Skeletal muscle satellite cell (primary cell): Measurements from ENCODE around the gene ADGRB2.
A peak's percentile ranks its signal among the peaks of the same experiment; 100 is the strongest.

ENCODE experiments used
- H3K27me3 ChIP-seq: 2 replicates; pipeline ENCODE4 v1.7.0; 2013; ENCODE audit warnings: low read length; ENCODE audit not compliant: control insufficient read depth, insufficient read depth
- H3K36me3 ChIP-seq: 2 replicates; pipeline ENCODE4 v1.7.0; 2013; ENCODE audit warnings: mild to moderate bottlenecking, control low read depth, low read length; ENCODE audit not compliant: insufficient read depth
- H3K4me1 ChIP-seq: 2 replicates; pipeline ENCODE4 v1.7.0; 2013; ENCODE audit warnings: low read length; ENCODE audit not compliant: control insufficient read depth, insufficient read depth
- H3K4me2 ChIP-seq: 2 replicates; pipeline ENCODE4 v1.7.0; 2013; ENCODE audit warnings: mild to moderate bottlenecking, low read length
- H3K4me3 ChIP-seq: 2 replicates; pipeline ENCODE4 v1.7.0; 2013; ENCODE audit warnings: low read length
- H3K9ac ChIP-seq: 2 replicates; pipeline ENCODE4 v1.7.0; 2013; ENCODE audit warnings: mild to moderate bottlenecking, low read depth, low read length, moderate library complexity
- H3K9me3 ChIP-seq: replicated peaks from 2 replicates; pipeline ENCODE4 v1.7.0; 2013; ENCODE audit warnings: mild to moderate bottlenecking, control low read depth, low read length

Gene ADGRB2

DNA sequence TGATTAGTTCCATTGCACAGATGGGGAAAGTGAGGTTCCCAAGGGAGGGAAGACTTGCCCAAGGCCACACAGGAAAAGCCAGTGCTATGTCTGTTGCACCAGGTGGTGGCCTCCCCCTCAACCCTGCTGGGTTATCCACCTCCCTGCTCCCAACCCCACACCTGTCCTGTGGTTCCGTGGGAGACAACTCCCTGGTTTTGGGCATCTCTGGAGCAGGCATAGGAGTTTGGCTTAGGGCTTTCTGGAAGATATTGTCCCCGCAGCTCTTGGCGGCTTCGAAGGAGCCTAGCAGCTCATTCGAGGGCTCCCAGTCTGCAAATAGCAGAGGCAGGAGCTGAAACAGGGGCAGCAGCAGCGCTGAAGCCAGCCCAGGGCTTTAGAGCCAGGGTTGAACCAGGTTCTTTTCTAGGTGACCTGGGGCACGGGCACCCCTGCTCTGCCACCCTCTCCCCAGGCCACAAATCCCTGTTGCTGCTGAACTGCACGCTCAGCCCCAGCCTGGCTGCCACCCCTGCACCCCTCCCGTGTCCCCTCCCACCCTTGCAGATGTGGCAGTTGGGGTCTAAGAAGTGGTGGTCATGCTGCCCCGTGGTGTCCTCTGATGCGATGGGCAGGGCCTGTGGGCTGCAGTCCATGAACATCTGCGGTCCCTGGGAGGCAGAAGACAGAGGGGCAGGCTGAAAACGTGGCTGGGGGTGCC lies 29.6 kb upstream of the ADGRB2 start:
- Histone ChIP-seq H3K4me2 (no peak overlapping the region), H3K9me3 (no peaks in the 10 kb centered on the region), H3K9ac (no peak overlapping the region), H3K4me1 (peaks cover 39% of the 10 kb centered on the region), H3K36me3 (peaks cover 48% of the 10 kb centered on the region), H3K4me3 (no peak overlapping the region), H3K27me3 (no peaks in the 10 kb centered on the region)

DNA sequence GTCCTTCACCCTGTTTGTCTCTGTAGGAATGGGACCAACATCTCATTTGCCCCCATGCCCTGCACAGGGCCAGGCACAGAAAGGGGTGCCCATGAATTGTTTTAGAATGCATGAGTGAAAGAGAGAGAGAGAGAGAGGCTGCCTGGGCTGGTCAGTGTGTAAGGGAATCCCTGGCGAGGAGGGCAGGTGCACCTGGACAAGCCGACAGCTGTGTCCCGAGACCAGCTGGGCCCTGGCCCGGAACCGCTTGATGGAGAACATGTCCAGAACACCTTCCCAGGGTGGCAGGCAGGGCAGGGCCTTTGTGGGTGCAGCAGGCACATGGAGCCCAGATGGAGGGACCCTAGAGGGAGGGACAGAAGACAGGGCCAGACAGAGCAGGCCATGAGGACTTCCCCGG lies 28.9 kb upstream of the ADGRB2 start:
- Histone ChIP-seq H3K4me2 (no peak overlapping the region), H3K4me3 (no peak overlapping the region), H3K4me1 (peaks cover 39% of the 10 kb centered on the region), H3K9me3 (no peaks in the 10 kb centered on the region), H3K9ac (no peak overlapping the region), H3K36me3 (peaks cover 48% of the 10 kb centered on the region), H3K27me3 (no peaks in the 10 kb centered on the region)

DNA sequence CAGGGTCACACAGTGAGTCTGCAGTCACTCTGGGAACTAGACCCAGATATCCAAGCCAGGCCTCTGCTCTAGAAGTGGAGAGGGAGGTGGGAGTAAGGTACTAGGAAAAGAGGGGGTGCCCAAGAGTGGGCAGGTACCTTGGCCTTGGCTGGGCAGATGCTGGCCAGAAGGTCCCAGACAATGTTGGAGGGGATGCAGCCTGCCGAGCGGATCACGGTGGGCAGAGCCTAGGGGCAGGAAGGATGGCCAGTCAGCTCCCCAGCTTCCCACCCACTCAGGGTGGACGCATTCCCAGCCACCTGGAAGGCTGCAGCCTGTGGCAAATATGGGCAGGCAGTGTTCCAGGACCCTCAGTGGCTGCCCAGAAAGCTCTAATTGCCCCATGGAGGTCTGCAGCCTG lies 28.4 kb upstream of the ADGRB2 start:
- H3K27me3 ChIP-seq: no peaks in the 10 kb centered on the region
- H3K9ac ChIP-seq: no peak overlapping the region
- H3K36me3 ChIP-seq: peaks cover 48% of the 10 kb centered on the region
- no peaks in the 10 kb centered on the region for H3K9me3 ChIP-seq
- no peak overlapping the region for H3K4me2 ChIP-seq
- H3K4me3 ChIP-seq: no peak overlapping the region
- peaks cover 43% of the 10 kb centered on the region for H3K4me1 ChIP-seq

DNA sequence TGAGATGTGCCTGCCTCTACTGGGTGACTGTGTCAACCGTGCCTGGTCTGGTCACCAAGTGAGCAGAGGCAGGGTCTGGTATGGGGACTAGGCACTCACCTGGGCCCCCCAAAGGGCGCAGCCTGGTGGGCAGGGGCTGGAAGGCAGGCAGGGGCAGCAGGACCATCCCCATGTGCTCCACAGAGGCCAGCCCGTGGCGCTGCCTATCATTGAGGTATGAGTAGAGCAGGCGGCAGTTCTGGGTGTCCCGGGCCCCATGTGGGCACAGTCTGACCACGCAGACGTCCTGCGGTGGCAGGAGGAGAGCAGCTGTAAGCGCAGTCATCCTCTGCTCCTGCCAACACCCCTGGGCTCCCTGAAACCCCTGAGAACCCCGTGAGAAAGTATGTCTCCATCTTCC lies 28.0 kb upstream of the ADGRB2 start:
- H3K36me3 ChIP-seq: peaks cover 48% of the 10 kb centered on the region
- H3K4me3 ChIP-seq: no peak overlapping the region
- H3K4me2 ChIP-seq: no peak overlapping the region
- no peaks in the 10 kb centered on the region for H3K9me3 ChIP-seq
- no peaks in the 10 kb centered on the region for H3K27me3 ChIP-seq
- H3K4me1 ChIP-seq: peaks cover 42% of the 10 kb centered on the region
- no peak overlapping the region for H3K9ac ChIP-seq

DNA sequence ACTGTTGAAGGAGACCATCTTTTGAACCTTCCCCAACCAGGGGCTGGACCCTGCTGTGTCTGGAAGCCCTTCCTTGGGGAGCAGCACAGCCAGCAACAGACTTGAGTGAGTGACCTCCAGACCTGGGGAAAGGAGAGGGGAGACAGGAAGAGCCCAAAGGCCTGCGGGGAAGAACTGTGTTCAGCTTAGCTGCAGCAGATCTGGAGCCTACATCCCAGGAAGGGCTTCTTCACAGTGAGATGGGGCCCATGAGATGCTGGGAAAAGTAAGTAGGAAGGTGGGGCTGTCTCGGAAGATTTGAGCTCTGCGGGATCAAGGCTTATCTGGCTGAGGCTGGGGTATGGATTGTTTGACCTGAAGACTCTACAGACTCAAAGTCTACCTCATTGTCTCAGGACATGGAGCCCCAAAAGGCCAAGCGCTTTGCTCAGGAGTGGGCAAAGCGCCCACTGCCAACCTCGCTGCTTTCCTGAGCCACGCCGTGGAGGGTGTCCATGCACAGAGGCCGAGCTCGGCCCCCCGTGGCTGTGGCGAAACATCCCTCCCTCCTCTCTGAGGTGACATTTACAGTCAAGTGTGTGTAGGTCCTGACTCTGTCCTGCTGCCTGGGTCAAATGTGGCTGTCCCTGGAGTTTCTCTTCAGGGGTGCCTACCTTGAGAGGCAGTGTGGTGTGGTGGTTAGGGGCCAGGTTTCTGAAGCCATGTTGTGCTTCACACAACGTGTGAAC lies 27.2 kb upstream of the ADGRB2 start:
- Histone ChIP-seq H3K4me3 (no peak overlapping the region), H3K27me3 (no peaks in the 10 kb centered on the region), H3K9ac (no peak overlapping the region)

DNA sequence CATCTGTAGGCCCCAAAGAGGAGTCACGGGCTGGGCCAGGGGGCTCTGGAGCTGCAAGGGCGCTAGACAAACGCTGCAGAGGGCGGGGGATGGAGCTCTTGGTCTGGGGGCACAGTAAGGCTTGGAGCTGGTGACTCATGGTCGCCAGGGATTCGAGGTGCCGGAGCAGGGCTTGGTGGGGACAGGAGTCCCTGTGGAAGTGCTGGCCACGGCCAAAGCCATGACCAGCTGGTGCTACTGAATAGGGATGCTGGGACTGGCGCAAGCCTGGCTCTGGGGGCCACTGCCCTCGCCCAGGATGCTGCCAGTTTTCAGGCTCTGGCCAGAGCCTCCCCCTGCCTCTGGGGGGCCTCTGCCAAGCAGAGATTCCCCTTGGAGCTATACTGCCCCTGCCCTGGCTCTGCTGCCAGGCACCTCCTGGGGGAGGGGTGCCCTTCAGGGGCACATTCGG lies 26.5 kb upstream of the ADGRB2 start:
- peaks cover 27% of the 10 kb centered on the region for H3K4me1 ChIP-seq
- H3K4me3 ChIP-seq: no peak overlapping the region

More for the DNA sequence above, 27.2 kb upstream of the ADGRB2 start:
- no peak overlapping the region for H3K4me2 ChIP-seq
- H3K36me3 ChIP-seq: peaks cover 42% of the 10 kb centered on the region
- no peaks in the 10 kb centered on the region for H3K9me3 ChIP-seq
- H3K4me1 ChIP-seq: peaks cover 33% of the 10 kb centered on the region

DNA sequence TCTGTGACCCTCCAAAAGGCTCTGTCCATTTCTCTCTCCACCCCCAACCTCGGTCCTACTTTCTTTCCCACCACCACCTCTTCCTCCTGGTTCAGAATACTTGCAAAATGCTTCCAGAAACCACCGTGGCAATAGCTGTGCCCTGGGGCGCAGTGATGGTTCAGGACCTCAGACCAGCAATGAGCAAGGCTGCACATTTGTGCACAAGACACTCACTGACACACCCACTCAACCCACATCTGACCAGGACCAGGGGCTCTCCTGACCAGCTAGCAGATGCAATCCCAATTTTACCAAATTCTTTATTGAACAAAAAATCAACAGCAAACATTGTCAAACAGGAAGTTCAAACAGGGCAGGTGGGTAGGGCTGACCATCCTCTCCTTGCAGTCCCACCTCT lies 26.0 kb upstream of the ADGRB2 start:
- no peaks in the 10 kb centered on the region for H3K27me3 ChIP-seq
- no peak overlapping the region for H3K4me3 ChIP-seq
- no peak overlapping the region for H3K9ac ChIP-seq
- H3K9me3 ChIP-seq: no peaks in the 10 kb centered on the region
- H3K36me3 ChIP-seq: peaks cover 32% of the 10 kb centered on the region
- H3K4me2 ChIP-seq: no peak overlapping the region
- peaks cover 23% of the 10 kb centered on the region for H3K4me1 ChIP-seq

More for the DNA sequence above, 26.5 kb upstream of the ADGRB2 start:
- Histone ChIP-seq H3K27me3 (no peaks in the 10 kb centered on the region), H3K9me3 (no peaks in the 10 kb centered on the region), H3K36me3 (peaks cover 35% of the 10 kb centered on the region), H3K9ac (no peak overlapping the region), H3K4me2 (no peak overlapping the region)

DNA sequence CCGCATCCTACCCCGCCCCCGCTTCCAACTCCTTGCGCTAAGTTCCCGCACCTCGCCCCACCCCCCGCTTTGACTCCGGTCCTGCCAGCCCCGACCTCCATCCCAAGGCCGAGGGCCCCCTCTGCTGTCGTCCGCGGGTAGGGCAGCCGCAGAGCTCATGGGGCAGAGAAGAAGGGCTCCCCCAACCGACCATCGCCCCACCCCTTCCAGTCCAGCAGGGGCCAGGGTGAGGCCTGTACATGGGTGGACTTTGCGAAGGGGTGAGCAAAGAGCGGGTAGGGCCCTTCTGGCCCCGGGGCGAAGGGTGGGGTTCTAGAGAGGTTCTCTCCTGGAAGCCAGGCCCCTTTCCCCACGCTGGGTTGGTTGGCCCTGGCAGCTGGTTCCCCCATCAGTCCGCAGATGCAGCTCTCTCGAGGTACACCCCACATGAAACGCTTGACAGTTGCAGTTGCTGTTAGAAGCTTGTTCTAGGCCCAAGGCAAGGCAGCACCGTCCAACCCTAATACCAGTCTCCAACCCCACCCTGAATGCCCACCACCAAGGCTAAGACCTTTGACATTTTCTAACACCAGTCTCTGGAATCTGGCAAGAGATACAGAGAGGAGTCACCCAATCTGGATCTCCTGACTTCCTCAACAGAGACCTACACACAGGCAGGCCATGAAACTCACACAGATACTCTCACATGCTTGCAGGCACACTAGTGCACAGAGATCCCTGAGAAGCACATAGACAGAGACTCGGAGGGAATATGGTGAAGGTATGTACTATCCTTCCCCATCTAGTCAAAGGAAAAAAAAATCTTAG lies 25.3 kb upstream of the ADGRB2 start:
- Histone ChIP-seq H3K9ac (peak overlapping the region; percentile 32), H3K9me3 (no peaks in the 10 kb centered on the region), H3K4me2 (peak overlapping the region; percentile 88), H3K4me1 (peaks cover 23% of the 10 kb centered on the region), H3K27me3 (no peaks in the 10 kb centered on the region), H3K4me3 (peak overlapping the region; percentile 84), H3K36me3 (peaks cover 26% of the 10 kb centered on the region)

DNA sequence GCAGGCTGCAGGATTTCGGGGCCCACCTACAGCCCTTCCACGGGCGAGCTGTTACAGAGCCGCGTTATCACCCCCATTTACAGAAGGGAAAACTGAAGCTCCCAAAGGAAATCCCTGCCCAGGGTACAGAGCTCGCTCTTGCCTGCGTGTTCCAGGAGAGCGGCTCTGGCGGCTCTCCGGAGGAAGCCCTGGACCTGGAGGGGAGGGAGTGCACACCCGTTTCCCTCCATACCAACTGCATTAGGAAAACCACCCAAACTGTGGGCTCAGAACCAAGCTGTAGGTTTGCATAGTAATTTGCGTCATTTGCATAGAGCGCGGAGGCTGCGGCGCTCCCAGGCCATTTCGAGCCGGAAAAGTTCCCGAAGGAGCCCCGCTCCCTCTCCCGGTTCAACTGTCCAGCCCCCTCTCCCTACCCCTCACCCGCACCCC lies 24.7 kb upstream of the ADGRB2 start:
- Histone ChIP-seq H3K9ac (peak overlapping the region; percentile 86), H3K4me2 (peak overlapping the region; percentile 88), H3K36me3 (peaks cover 26% of the 10 kb centered on the region), H3K4me3 (peak overlapping the region; percentile 84), H3K4me1 (peaks cover 23% of the 10 kb centered on the region), H3K9me3 (no peaks in the 10 kb centered on the region), H3K27me3 (no peaks in the 10 kb centered on the region)

DNA sequence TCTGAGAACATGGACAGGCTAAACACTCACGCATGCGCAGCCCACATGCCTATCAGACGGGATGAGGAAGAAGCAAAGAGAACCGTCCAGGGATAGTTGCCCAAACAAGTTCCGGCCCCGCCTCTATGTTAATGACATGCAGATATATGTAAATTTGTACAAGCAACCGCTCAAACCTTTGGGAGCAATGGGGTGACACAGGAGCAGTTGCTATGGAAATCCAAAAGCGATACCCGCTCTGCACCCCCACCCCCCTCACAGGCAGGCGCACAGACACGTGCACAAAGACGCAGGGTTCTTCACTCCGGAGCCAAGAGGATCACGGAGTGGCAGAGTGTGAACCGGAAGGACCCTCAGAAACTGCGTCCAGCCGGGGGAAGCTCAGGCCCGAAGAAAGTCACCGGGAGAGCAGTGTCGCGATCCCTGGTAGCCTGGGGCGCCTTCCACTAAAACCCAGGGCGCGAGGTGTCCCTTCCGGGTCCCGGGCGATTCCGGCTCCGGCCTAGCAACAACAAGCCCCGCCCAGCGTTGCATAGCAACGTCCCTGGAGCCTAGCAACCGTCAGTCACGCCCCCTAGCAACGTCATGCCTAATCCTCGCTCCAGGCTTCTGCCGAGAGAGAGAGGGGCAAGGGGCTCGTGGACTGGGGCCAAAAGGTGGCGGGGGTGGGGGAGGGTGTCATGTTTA lies 24.1 kb upstream of the ADGRB2 start:
- Histone ChIP-seq H3K36me3 (peaks cover 21% of the 10 kb centered on the region), H3K4me2 (peak overlapping the region; percentile 88), H3K9me3 (no peaks in the 10 kb centered on the region), H3K9ac (peak overlapping the region; percentile 86), H3K4me1 (peaks cover 23% of the 10 kb centered on the region), H3K27me3 (no peaks in the 10 kb centered on the region), H3K4me3 (peak overlapping the region; percentile 84)

DNA sequence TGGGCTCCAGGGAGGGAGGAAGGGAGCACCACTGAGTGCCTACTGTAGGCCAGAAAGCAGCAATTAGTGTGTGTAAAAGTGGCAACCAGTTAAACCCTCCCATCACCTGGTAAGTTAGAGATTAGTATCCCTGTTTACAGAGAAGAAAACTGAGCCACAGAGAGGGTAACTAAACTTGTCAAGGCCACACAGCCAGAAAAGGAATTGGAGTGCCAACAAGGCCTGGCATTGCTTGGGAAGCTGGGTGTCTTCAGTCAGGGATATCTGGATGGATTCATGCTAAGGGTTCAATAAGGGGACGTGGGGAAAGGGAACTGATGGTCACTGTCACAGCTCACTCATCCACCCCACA lies 23.6 kb upstream of the ADGRB2 start:
- H3K9me3 ChIP-seq: no peaks in the 10 kb centered on the region
- no peaks in the 10 kb centered on the region for H3K27me3 ChIP-seq
- H3K4me1 ChIP-seq: peaks cover 23% of the 10 kb centered on the region
- peak overlapping the region; percentile 84 for H3K4me3 ChIP-seq
- peak overlapping the region; percentile 88 for H3K4me2 ChIP-seq
- H3K9ac ChIP-seq: no peak overlapping the region
- peaks cover 16% of the 10 kb centered on the region for H3K36me3 ChIP-seq
